DOHH2 (cell line): ENCODE data around the gene RPL37A.
A peak's percentile ranks its signal among the peaks of the same experiment; 100 is the strongest.

Source experiments
- H3F3A ChIP-seq: fragments of 200-600 bp; sonication (generic), shearing (Covaris generic); 2 replicates; pipeline ENCODE4 v1.6.0; 2016; ENCODE audit warnings: antibody characterized with exemption, mild to moderate bottlenecking; ENCODE audit not compliant: control insufficient read depth, insufficient read depth
- H3K27ac ChIP-seq: fragments of 200-600 bp; sonication (generic); 2 replicates; pipeline ENCODE4 v1.5.1; 2014; ENCODE audit warnings: low read depth, mild to moderate bottlenecking, low read length, moderate library complexity
- H3K27me3 ChIP-seq: fragments of 200-600 bp; sonication (generic); 2 replicates; pipeline ENCODE4 v1.6.1; 2014; ENCODE audit warnings: mild to moderate bottlenecking, low read length, mixed read lengths; ENCODE audit not compliant: control insufficient read depth
- H3K36me3 ChIP-seq: fragments of 200-600 bp; sonication (generic); 2 replicates; pipeline ENCODE4 v1.6.1; 2014; ENCODE audit warnings: mild to moderate bottlenecking, low read length, moderate library complexity, mixed read lengths; ENCODE audit not compliant: control insufficient read depth
- H3K4me1 ChIP-seq: fragments of 200-600 bp; sonication (generic); 2 replicates; pipeline ENCODE4 v1.6.1; 2014; ENCODE audit warnings: mild to moderate bottlenecking, low read length, mixed read lengths; ENCODE audit not compliant: control insufficient read depth
- H3K4me2 ChIP-seq: fragments of 200-600 bp; sonication (generic); 2 replicates; pipeline ENCODE4 v1.6.0; 2014; ENCODE audit warnings: mild to moderate bottlenecking, low read length, moderate library complexity
- H3K4me3 ChIP-seq: fragments of 200-600 bp; sonication (generic); 2 replicates; pipeline ENCODE4 v1.5.1; 2014; ENCODE audit warnings: mild to moderate bottlenecking, low read length, mixed read lengths
- H3K79me2 ChIP-seq: fragments of 200-600 bp; sonication (generic); 2 replicates; pipeline ENCODE4 v1.6.1; 2014; ENCODE audit warnings: mild to moderate bottlenecking, low read length, mixed read lengths; ENCODE audit not compliant: control insufficient read depth
- H3K9me2 ChIP-seq: fragments of 200-600 bp; sonication (generic); replicated peaks from 2 replicates; pipeline ENCODE4 v1.6.1; 2014; ENCODE audit warnings: mild to moderate bottlenecking, low read length, mixed read lengths; ENCODE audit not compliant: control insufficient read depth
- H3K9me3 ChIP-seq: fragments of 200-600 bp; sonication (generic); 2 replicates; pipeline ENCODE4 v1.6.1; 2014; ENCODE audit warnings: antibody characterized with exemption, low read length, mixed read lengths; ENCODE audit not compliant: control insufficient read depth, insufficient read depth
- H4K20me1 ChIP-seq: fragments of 200-600 bp; sonication (generic); 2 replicates; pipeline ENCODE4 v1.6.0; 2014; ENCODE audit warnings: low read depth, mild to moderate bottlenecking, antibody characterized with exemption, low read length, moderate library complexity; ENCODE audit not compliant: control insufficient read depth, insufficient read depth
- CTCF ChIP-seq: fragments of 200-600 bp; sonication (generic); IDR thresholded peaks from one replicate; pipeline ENCODE4 v1.5.1; 2014; ENCODE audit warnings: antibody characterized with exemption, mild to moderate bottlenecking, low read depth, low read length; ENCODE audit not compliant: poor library complexity, severe bottlenecking
- EZH2phosphoT487 ChIP-seq: fragments of 200-600 bp; sonication (generic); IDR thresholded peaks from 2 replicates; pipeline ENCODE4 v1.6.1; 2017; ENCODE audit warnings: borderline replicate concordance, mild to moderate bottlenecking, antibody characterized with exemption, low read length, moderate library complexity, mixed read lengths

Gene RPL37A

GRCh38 chr2:216500572-216500971 lies 1.9 kb downstream of the RPL37A start:
- Histone ChIP-seq H3K27ac (peak overlapping the region; percentile 77), H3F3A (peaks cover 69% of the 10 kb centered on the region), H3K79me2 (peaks cover 71% of the 10 kb centered on the region), H4K20me1 (peaks cover 40% of the 10 kb centered on the region; the same call in 1 of the 2 replicates), H3K4me2 (peak overlapping the region; percentile 89), H3K36me3 (peaks cover 78% of the 10 kb centered on the region), H3K27me3 (no peaks in the 10 kb centered on the region), H3K4me3 (peak overlapping the region; percentile 91), H3K9me3 (no peaks in the 10 kb centered on the region), H3K4me1 (peaks cover 58% of the 10 kb centered on the region), H3K9me2 (no peaks in the 10 kb centered on the region)
- TF ChIP-seq EZH2phosphoT487: no peak
- no peak for TF ChIP-seq CTCF

GRCh38 chr2:216501854-216502253 lies 3.2 kb downstream of the RPL37A start:
- no peak for TF ChIP-seq EZH2phosphoT487
- peaks cover 45% of the 10 kb centered on the region for H3K4me1 ChIP-seq
- H4K20me1 ChIP-seq: peaks cover 40% of the 10 kb centered on the region; the same call in 1 of the 2 replicates
- H3K4me2 ChIP-seq: peak overlapping the region; percentile 89
- H3K9me3 ChIP-seq: no peaks in the 10 kb centered on the region
- H3K9me2 ChIP-seq: no peaks in the 10 kb centered on the region
- H3F3A ChIP-seq: peaks cover 80% of the 10 kb centered on the region
- H3K4me3 ChIP-seq: no peak overlapping the region
- peaks cover 59% of the 10 kb centered on the region for H3K79me2 ChIP-seq
- H3K27me3 ChIP-seq: no peaks in the 10 kb centered on the region
- peaks cover 88% of the 10 kb centered on the region for H3K36me3 ChIP-seq
- H3K27ac ChIP-seq: no peak overlapping the region

- no peaks in the 10 kb centered on the region for H3K9me2 ChIP-seq
- H3K4me1 ChIP-seq: peaks cover 40% of the 10 kb centered on the region
- 0 out of 2 replicates have a peak overlapping the region, but pooled peaks have one; percentile 6 for H3K4me3 ChIP-seq
- no peak for TF ChIP-seq EZH2phosphoT487
- no peak for TF ChIP-seq CTCF
- peak overlapping the region; percentile 15; the same call in 1 of the 2 replicates for H3K27ac ChIP-seq
- H3K27me3 ChIP-seq: no peaks in the 10 kb centered on the region
- H4K20me1 ChIP-seq: peaks cover 41% of the 10 kb centered on the region; the same call in 1 of the 2 replicates
- H3K79me2 ChIP-seq: peaks cover 52% of the 10 kb centered on the region
- peaks cover 84% of the 10 kb centered on the region for H3F3A ChIP-seq
- peaks cover 88% of the 10 kb centered on the region for H3K36me3 ChIP-seq
- peak overlapping the region; percentile 89 for H3K4me2 ChIP-seq
- H3K9me3 ChIP-seq: no peaks in the 10 kb centered on the region
Observed at GRCh38 chr2:216502381-216503158, 3.9 kb downstream of the RPL37A start.

- H3K4me2 ChIP-seq: peak overlapping the region; percentile 89
- H3K9me2 ChIP-seq: no peaks in the 10 kb centered on the region
- TF ChIP-seq EZH2phosphoT487 (no peak), CTCF (no peak)
- 0 out of 2 replicates have a peak overlapping the region, but pooled peaks have one; percentile 15 for H3K27ac ChIP-seq
- peaks cover 46% of the 10 kb centered on the region for H3K79me2 ChIP-seq
- no peaks in the 10 kb centered on the region for H3K9me3 ChIP-seq
- H4K20me1 ChIP-seq: peaks cover 48% of the 10 kb centered on the region
- no peaks in the 10 kb centered on the region for H3K27me3 ChIP-seq
- peaks cover 90% of the 10 kb centered on the region for H3F3A ChIP-seq
- H3K4me1 ChIP-seq: peaks cover 38% of the 10 kb centered on the region
- no peak overlapping the region for H3K4me3 ChIP-seq
- H3K36me3 ChIP-seq: peaks cover 84% of the 10 kb centered on the region
Observed at GRCh38 chr2:216503159-216503629, 4.5 kb downstream of the RPL37A start.
